Mesothelial cell of epicardium (in vitro differentiated cells): ENCODE results near the gene RBM10. TPM values are rescaled to one million over a fixed set of nuclear protein-coding genes. Genes with fewer than 3 reads are reported as not detected.

Experiments used
- DNase-seq, 2 experiments: peaks; one replicate each; pipeline ENCODE4 v3.0.0; 2021; ENCODE audit warnings: low spot score in 2 of 2; ENCODE audit not compliant: unreplicated experiment in 2 of 2
- H3K27ac Mint-ChIP-seq: 2 replicates; pipeline ENCODE4 v1.8.0; 2021; ENCODE audit warnings: mixed read lengths
- H3K27me3 Mint-ChIP-seq: 2 replicates; pipeline ENCODE4 v1.8.0; 2021; ENCODE audit warnings: low read depth, mixed read lengths
- H3K36me3 Mint-ChIP-seq: 2 replicates; pipeline ENCODE4 v1.8.0; 2021; ENCODE audit warnings: mixed read lengths
- H3K4me1 Mint-ChIP-seq: 2 replicates; pipeline ENCODE4 v1.8.0; 2021; ENCODE audit warnings: mixed read lengths
- H3K4me3 Mint-ChIP-seq: 2 replicates; pipeline ENCODE4 v1.8.0; 2021; ENCODE audit warnings: mild to moderate bottlenecking, moderate library complexity, mixed read lengths
- H3K9me3 Mint-ChIP-seq: 2 replicates; pipeline ENCODE4 v1.8.0; 2021; ENCODE audit warnings: mixed read lengths
- CTCF ChIP-seq: fragments of 200-600 bp; sonication (generic); IDR thresholded peaks from one replicate; pipeline ENCODE4 v1.5.0; 2021; ENCODE audit warnings: antibody characterized with exemption; ENCODE audit not compliant: unreplicated experiment
- total RNA-seq: library from RNA; stranded (reverse); gene quantifications from 3 replicates; pipeline ENCODE4 v1.2.1, GENCODE V29; 2021

RBM10 gene
- total RNA-seq, 1 donor from 2014 or later: 58.7 TPM

GRCh38 chrX:47226071-47226470 is 81.0 kb downstream of the RBM10 start:
- Mint-ChIP-seq H3K36me3 (peaks cover 38% of the 10 kb centered on the region), H3K4me3 (no peak overlapping the region), H3K27ac (no peak overlapping the region), H3K27me3 (no peaks in the 10 kb centered on the region), H3K4me1 (no peaks in the 10 kb centered on the region), H3K9me3 (no peaks in the 10 kb centered on the region)
- TF ChIP-seq CTCF: no peak
- no peak for DNase-seq

GRCh38 chrX:47226531-47227333 is 81.7 kb downstream of the RBM10 start:
- TF ChIP-seq CTCF: no peak
- H3K4me3 Mint-ChIP-seq: no peak overlapping the region
- no peak overlapping the region for H3K27ac Mint-ChIP-seq
- H3K27me3 Mint-ChIP-seq: no peaks in the 10 kb centered on the region
- peaks cover 38% of the 10 kb centered on the region for H3K36me3 Mint-ChIP-seq
- no peaks in the 10 kb centered on the region for H3K9me3 Mint-ChIP-seq
- no peak for DNase-seq
- no peaks in the 10 kb centered on the region for H3K4me1 Mint-ChIP-seq

GRCh38 chrX:47227334-47227583 is 82.2 kb downstream of the RBM10 start:
- Mint-ChIP-seq H3K36me3 (peaks cover 35% of the 10 kb centered on the region), H3K4me3 (no peak overlapping the region), H3K27me3 (no peaks in the 10 kb centered on the region), H3K9me3 (no peaks in the 10 kb centered on the region), H3K4me1 (peaks cover 4% of the 10 kb centered on the region), H3K27ac (no peak overlapping the region)
- DNase-seq: no peak
- TF ChIP-seq CTCF: no peak

- H3K27ac Mint-ChIP-seq: no peak overlapping the region
- no peak for TF ChIP-seq CTCF
- H3K4me1 Mint-ChIP-seq: peaks cover 11% of the 10 kb centered on the region
- H3K27me3 Mint-ChIP-seq: no peaks in the 10 kb centered on the region
- no peak overlapping the region for H3K4me3 Mint-ChIP-seq
- H3K36me3 Mint-ChIP-seq: peaks cover 31% of the 10 kb centered on the region
- DNase-seq: no peak
- no peaks in the 10 kb centered on the region for H3K9me3 Mint-ChIP-seq
Observed at GRCh38 chrX:47228550-47229270, 83.7 kb downstream of the RBM10 start.

- H3K4me3 Mint-ChIP-seq: no peak overlapping the region
- peaks cover 31% of the 10 kb centered on the region for H3K36me3 Mint-ChIP-seq
- no peak for TF ChIP-seq CTCF
- no peak overlapping the region for H3K27ac Mint-ChIP-seq
- peaks cover 11% of the 10 kb centered on the region for H3K4me1 Mint-ChIP-seq
- DNase-seq: no peak
- no peaks in the 10 kb centered on the region for H3K9me3 Mint-ChIP-seq
- H3K27me3 Mint-ChIP-seq: no peaks in the 10 kb centered on the region
Observed at GRCh38 chrX:47229427-47229826, 84.4 kb downstream of the RBM10 start.
